ENCODE data around the gene REX1BD.

Gene REX1BD

DNA sequence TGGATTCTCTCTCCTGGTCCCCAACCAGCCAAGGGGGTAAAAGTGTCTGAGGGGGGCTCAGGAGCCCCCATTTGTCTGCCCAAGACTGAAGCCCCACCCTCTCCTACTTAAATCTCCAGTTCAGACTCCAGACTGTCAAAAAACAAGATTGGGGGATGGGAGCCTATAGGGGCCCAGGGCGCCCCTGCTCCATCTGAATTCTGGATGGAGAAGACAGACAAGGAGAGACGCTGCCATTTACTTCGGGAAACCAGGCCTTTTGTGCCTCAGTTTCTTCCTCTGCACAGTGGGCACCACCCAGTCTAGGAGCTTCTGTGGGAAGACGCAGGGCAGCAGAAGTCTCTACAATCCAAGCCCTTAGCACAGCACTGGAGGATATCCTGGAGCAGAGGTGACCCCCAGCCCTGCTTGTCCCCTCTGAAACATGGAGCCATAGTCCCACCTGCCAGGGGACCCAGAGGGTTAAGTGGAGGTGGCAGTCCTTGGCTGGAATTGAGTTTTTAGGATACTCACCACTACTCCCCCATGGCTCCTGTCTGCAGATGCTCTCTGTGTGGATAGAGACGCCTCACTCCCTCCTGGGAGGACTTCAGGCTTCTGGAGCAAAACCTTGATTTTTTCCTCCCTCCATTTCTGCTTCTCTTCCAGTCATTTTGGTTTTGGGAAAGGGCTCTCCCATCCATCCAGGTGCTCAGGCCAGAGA lies 19.7 kb downstream of the REX1BD start:
- no peak overlapping the region for H3K4me3 ChIP-seq (ENCODE audit: low read depth, low read length)
- TF ChIP-seq, protein P1, sequence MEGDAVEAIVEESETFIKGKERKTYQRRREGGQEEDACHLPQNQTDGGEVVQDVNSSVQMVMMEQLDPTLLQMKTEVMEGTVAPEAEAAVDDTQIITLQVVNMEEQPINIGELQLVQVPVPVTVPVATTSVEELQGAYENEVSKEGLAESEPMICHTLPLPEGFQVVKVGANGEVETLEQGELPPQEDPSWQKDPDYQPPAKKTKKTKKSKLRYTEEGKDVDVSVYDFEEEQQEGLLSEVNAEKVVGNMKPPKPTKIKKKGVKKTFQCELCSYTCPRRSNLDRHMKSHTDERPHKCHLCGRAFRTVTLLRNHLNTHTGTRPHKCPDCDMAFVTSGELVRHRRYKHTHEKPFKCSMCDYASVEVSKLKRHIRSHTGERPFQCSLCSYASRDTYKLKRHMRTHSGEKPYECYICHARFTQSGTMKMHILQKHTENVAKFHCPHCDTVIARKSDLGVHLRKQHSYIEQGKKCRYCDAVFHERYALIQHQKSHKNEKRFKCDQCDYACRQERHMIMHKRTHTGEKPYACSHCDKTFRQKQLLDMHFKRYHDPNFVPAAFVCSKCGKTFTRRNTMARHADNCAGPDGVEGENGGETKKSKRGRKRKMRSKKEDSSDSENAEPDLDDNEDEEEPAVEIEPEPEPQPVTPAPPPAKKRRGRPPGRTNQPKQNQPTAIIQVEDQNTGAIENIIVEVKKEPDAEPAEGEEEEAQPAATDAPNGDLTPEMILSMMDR (IDR thresholded peaks at IDR 0.05; ENCODE audit: control insufficient read depth, extremely low read depth, insufficient read depth) = no peak
- DNase-seq (ENCODE audit: low read depth) = no peak

DNA sequence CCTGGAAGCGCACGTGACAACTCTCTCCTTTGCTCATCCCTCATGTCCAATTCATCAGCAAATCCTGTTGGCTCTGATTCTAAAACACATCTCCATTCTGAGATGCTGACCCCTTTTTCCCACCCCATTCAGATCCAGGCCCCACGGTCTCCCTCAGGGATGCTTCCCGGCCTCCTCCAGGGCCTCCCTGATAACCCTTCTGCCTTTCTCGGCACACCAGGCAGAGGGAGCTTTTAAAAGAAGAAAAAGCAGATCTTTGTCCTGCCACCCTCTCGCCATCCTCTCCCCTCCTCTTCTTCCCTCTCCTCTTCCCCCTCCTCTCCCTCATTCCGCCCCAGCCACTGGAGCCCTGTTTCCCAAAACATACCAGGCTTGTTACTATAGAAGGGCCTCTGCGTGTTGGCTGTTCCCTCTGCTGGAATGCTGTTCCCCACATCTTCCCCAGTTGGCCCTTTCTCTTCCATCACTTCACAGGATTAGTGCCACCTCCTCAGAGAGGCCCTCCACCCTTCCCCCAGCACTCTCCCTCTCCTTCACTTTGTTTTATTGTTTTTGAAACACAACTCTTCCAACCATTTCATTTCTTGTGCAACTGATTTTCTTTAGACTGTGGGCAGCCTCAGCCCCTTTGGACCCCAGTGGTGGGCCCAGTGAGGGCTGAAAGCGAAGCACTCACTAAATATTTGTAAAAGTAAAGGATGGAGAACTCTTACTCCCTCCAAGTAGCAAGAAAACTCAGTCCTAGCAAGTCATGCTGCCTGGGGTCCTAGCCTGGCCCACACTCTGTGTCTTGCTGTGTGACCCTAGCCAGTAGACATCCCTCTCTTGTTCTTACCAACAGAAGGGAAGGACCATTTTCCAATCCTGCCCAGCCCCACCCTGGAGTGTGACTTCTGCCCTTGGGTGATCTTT lies 20.5 kb downstream of the REX1BD start:
- no peak overlapping the region for H3K4me3 ChIP-seq (ENCODE audit: low read depth, low read length)
- DNase-seq (ENCODE audit: low read depth) = no peak
- TF ChIP-seq, protein P1 (IDR thresholded peaks at IDR 0.05; ENCODE audit: control insufficient read depth, extremely low read depth, insufficient read depth) = no peak

DNA sequence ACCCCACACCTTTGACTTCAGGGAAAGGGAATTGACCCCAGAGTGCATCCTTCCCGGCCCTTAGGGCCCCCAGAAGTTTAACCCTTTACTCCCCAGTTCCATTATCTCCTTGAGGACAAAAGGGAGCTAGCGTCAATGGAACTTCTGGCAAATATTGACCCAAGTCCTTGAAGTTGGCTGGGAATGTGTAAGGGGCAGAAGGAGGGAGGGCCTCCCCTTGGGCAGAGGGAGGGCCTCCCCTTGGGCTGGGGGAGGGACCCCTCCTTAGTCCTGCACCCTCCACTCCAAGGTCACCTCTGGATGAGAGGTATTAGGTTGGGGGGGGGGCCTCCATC lies 21.1 kb downstream of the REX1BD start:
- TF ChIP-seq, protein P1 (IDR thresholded peaks at IDR 0.05; ENCODE audit: control insufficient read depth, extremely low read depth, insufficient read depth) = no peak
- no peak for DNase-seq (ENCODE audit: low read depth)
- H3K4me3 ChIP-seq (ENCODE audit: low read depth, low read length) = no peak overlapping the region

DNA sequence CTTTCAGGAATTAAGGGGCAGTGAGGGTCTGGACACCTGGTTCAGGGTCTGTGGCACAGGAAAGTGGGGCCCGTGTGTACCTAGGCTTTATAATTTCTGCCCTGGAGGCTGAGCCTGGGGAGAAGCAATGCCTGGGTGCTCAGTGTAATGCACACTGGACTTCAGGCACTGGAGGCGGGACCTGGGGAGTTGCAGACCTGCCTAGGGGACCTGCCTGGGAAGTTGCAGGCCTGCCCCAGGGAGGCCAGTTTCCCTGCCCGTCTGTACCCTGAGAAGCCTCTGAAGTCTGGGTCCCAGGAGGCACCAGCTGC lies 21.6 kb downstream of the REX1BD start:
- TF ChIP-seq, protein P1 (IDR thresholded peaks at IDR 0.05; ENCODE audit: control insufficient read depth, extremely low read depth, insufficient read depth) = no peak
- no peak for DNase-seq (ENCODE audit: low read depth)
- H3K4me3 ChIP-seq (ENCODE audit: low read depth, low read length) = no peak overlapping the region

DNA sequence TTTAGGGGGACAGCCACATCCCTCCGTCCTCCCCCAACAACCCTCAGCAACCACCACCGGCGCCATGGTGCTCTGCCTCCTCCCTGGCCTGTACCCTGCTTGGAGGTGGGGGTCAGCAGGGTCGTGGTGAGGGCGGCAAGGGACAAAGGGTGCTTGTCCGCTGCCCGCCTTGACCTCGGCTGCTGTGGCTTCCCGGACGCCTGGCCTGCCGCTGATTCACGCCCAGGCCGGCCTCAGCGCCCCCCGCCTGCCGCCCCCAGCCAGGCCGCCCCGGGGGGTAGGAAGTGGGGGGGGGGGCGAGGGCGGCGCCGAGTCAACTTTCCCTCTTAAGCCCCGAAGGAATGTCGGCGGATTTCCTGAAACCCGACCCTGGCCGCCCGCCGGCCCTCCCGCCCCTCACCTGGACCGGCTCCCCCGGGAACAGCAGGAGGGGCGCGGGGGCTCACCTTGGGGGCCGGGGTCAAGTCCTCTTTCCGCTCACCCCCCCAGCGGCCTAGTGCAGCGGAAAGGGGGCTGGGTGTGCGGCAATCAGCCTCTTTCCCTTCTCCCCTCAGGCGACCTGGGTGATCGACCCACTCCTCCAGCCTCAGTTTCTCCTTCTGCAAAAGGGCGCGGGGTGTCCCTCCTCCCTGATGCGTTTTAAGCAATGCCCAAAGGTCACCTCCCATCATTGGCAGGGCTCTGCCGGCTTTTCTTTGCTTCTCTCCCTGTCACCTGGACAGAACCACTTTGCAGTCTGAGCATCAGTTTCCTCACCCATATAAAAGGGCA lies 22.1 kb downstream of the REX1BD start:
- no peak overlapping the region for H3K4me3 ChIP-seq (ENCODE audit: low read depth, low read length)
- TF ChIP-seq, protein P1 (IDR thresholded peaks at IDR 0.05; ENCODE audit: control insufficient read depth, extremely low read depth, insufficient read depth) = no peak
- DNase-seq (ENCODE audit: low read depth) = no peak

DNA sequence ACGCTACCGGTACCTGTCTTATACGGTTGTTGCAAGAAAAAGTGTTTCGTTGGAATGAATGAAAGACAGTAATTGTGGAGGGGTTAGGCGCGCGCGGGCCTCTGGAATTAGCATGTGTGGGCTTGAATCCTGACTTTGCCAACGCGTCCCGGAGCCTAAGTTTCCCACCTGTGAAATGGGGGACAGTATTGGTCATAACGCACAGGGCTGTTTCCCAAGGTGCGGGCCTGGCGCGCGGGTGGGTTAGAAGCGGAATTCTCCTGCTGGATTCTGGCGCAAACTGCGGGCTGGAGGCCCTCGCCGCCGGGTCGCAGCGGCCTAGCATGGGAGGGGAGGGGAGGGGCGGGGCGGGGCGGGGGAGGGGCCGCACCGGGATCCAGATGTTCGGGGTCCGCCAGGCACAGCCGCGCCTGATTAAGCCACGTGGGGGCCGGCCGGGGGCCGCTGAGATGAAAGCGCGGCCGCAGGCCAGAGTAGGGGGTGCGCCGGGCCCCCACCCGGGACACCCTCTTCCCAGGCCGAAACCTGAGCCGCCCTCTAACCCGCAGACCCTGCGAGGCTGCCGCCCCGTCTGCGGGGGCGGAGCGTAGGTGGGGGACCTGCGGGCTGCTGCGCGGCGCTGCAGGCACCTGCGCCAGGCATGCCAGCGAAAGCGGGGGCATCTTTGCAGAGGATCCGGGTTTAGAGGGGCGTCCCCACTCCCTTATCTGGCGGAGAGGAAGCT lies 22.9 kb downstream of the REX1BD start:
- DNase-seq (ENCODE audit: low read depth) = no peak
- no peak overlapping the region for H3K4me3 ChIP-seq (ENCODE audit: low read depth, low read length)
- TF ChIP-seq, protein P1 (IDR thresholded peaks at IDR 0.05; ENCODE audit: control insufficient read depth, extremely low read depth, insufficient read depth) = no peak
